Epithelial cell of prostate (primary cell): Measurements from ENCODE around the gene LFNG.

Experiments
- DNase-seq: peaks from one replicate; pipeline ENCODE4 v3.0.0-alpha.2; 2011; ENCODE audit warnings: low read depth, low spot score
- H3K27ac ChIP-seq: fragments of 450-650 bp; 2 replicates; pipeline ENCODE4 v1.5.1; 2017; ENCODE audit warnings: mild to moderate bottlenecking

Gene LFNG

GRCh38 chr7:2500701-2501100 is 18.9 kb upstream of the LFNG start:
- DNase-seq: no peak
- no peak overlapping the region for H3K27ac ChIP-seq

- no peak for DNase-seq
- H3K27ac ChIP-seq: no peak overlapping the region
Measured at GRCh38 chr7:2501947-2502646, 17.5 kb upstream of the LFNG start.

- H3K27ac ChIP-seq: no peak overlapping the region
- no peak for DNase-seq
Measured at GRCh38 chr7:2502647-2502966, 17.0 kb upstream of the LFNG start.

GRCh38 chr7:2503056-2503941 is 16.3 kb upstream of the LFNG start:
- H3K27ac ChIP-seq: no peak overlapping the region
- no peak for DNase-seq

- no peak overlapping the region for H3K27ac ChIP-seq
- no peak for DNase-seq
Measured at GRCh38 chr7:2504128-2504888, 15.3 kb upstream of the LFNG start.

DNA sequence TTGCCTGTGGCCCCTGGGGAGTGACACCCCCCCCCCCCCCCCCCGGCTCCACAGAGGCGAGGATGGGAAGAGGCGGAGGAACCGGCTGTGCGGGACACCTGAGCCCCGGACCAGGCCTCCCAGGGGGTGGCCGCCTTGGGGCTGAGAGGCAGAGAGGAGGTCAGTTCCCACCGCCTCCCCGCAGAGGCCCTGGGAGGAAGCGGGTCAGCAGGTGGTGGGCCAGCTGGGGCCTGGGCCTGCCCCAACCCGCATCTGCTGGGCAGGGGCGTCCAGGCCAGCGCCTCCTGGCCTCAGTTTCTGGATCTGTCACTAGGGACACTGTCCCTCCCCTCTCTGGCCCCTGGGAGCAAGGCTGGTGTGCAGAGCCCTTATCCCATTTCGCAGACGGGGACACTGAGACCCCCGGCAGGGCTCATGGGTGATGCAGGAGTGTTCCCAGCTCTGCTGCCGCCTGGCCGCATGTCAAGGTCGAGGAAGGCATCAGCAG is 14.6 kb upstream of the LFNG start:
- DNase-seq: no peak
- H3K27ac ChIP-seq: no peak overlapping the region

- no peak for DNase-seq
- H3K27ac ChIP-seq: no peak overlapping the region
Measured at GRCh38 chr7:2505401-2505800, 14.2 kb upstream of the LFNG start.

- no peak overlapping the region for H3K27ac ChIP-seq
- no peak for DNase-seq
Measured at GRCh38 chr7:2507208-2507916, 12.2 kb upstream of the LFNG start.

DNA sequence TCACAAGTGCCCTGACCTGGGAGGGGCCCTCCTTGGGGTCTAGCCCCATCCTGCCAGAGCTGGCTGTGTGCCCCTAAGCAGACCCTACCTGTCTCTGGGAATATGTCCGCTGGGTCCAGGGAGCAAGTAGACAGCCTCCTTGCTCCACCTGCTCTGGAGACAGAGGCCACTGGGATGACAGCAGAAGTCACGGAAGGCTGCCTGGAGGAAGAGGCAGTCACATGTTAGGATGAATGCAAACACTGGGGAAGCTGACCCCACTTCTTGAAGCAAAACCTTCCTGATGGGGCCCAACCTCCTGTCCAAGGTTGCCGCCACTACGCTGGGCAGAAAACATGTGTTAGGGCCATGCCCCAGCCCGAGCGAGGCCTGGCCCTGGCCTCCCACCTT is 11.7 kb upstream of the LFNG start:
- H3K27ac ChIP-seq: peak overlapping the region; percentile 28

GRCh38 chr7:2508327-2509215 is 11.0 kb upstream of the LFNG start:
- peak overlapping the region; percentile 28 for H3K27ac ChIP-seq
- no peak for DNase-seq

More for the DNA sequence above, 11.7 kb upstream of the LFNG start:
- DNase-seq: no peak

DNA sequence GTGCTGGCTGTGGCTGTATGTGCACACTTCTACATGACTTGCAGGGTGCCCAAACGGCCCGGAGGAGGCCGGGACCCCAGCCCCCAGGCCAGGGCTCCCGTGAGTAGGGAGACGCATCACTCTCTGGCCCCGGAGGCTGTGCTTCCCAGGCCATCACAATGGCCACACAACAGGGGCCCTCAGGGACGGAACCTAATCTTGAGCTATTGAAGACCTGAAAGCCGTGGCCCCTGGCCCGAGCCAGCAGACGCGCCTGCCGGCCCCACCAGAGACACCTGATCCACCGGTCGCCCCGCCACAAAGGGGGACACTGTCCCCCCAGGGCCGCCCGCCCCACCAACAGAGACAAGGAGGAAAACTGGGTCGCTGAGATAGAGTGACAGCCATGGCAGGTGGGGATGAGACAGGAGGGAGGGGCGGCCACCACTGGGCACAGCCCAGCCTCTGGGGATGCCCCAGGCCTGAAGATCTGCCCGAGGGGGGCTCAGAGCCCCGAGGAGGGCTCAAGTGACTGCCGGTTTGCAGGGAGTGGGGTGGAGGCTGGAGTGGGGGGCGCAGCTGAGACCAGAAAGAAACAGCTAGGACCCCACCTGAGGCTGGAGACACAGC is 10.2 kb upstream of the LFNG start:
- no peak for DNase-seq
- H3K27ac ChIP-seq: no peak overlapping the region

- no peak for DNase-seq
- no peak overlapping the region for H3K27ac ChIP-seq
Measured at GRCh38 chr7:2510130-2510776, 9.3 kb upstream of the LFNG start.

DNA sequence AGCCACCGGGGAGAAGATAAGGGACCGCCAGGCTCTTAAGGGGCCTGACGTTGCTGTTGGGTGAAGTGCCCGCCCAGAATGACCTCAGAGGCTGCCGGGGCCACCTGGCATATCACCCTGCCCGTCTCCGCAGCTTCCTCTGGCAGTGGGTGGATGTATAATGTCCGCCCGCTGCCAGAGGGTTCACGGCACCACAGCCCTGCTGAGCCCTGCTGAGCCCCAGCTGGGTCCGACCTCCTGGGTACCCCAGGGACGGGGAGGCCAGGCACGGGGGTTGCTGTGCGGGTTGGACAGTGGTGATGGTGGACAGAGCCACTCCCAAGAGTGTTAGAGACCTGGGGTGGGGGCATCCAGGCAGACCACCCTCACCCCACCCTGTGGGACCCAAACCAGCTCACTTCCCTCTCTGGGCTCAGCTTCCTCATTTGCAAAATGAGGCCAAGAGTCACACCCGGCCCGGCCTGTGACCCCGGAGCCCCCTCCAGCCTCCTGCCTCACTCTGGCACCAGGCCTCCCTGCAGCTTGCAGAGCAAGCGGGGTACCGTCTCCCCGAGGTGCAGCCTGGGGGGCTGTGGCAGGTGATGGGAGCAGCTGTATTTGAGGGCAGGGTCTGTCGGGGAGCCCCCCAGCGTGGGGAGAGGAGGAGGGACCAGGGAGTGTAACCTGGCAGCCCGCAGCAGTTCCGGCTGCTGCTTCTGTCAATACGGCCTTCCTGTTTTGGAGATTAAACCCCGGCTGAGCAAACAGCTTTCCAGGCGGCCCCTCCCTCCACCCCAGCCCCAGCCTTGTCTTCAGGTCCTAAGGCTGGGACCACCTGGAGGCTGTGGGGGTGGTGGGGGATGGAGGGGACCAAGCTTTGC is 8.4 kb upstream of the LFNG start:
- DNase-seq: no peak
- H3K27ac ChIP-seq: no peak overlapping the region

DNA sequence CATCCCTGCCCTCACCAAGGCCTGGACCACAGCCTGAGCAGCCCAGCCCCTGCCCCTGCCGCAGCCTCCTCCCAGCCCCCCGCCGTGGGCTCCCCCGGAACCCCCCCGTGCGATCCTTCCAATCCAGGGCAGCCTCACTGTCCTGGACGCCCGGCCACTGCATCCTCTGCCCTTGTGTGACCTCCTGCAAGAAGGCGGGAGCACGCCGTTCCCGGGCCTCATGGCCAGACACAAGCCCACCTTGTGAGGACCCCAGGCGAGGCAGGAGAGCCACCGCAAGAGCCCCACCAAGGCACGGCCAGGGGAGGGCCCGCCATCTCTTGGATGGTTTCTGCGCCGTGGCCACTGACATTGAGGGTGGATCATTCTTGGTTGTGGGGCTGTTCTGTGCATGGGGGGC is 7.8 kb upstream of the LFNG start:
- no peak for DNase-seq
- no peak overlapping the region for H3K27ac ChIP-seq

DNA sequence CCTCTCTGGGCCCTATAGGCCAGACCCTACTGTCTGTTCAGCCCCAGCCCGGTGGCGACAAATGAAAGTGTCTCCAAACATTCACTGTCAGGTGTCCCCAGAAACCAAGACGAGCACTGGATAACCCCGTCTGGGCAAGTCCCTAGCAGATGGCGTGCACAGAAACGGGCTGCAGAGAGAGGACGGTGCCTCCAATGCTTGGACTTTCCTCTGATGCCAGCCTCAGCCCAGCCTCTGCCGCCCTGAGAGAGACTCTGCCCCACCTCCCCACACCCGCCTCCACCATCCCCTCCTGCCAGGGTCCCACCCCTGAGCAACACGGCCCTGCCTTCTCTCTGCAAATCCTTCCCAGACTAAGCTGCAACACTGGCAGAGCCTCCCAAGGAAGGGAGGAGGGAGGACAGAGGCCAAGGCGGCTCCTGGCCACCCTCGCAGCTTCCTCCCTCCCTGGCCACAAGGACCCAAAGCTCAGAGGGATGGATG is 7.4 kb upstream of the LFNG start:
- no peak for DNase-seq
- no peak overlapping the region for H3K27ac ChIP-seq

GRCh38 chr7:2512713-2513112 is 6.9 kb upstream of the LFNG start:
- no peak for DNase-seq
- no peak overlapping the region for H3K27ac ChIP-seq

GRCh38 chr7:2513702-2514101 is 5.9 kb upstream of the LFNG start:
- no peak for DNase-seq
- H3K27ac ChIP-seq: no peak overlapping the region
